Amygdala (tissue), 56 donors: ENCODE data around the gene STX2.

Experiments
- DNase-seq, 56 donors: peaks; one replicate each; lab custom pipeline; 2025; lab: John Stamatoyannopoulos, UW

The STX2 gene

GRCh38 chr12:130805635-130806034 lies 33.4 kb downstream of the STX2 start:
- DNase-seq, result no peak

- no peak for DNase-seq
These were observed 34.8 kb downstream of the STX2 start for GRCh38 chr12:130804216-130804615.

DNA sequence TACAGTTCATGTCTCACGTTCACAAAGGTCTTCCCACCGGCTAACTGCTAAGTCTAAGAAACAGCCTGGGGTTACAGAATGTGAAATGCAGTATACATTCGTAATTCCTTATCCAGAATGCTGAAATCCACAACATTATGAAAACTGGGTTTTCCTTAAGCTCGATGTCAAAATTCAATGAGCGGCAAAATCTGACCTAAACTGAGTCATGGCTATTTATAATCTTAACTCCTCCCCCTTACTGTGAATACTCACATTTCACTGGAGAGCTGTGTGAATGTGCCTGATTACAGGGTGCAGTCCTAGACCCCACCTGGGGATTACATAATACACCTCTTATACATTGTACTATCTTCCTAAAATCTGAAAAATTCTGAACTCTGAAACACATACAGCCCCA lies 35.3 kb downstream of the STX2 start:
- no peak for DNase-seq

GRCh38 chr12:130800312-130800711 lies 38.7 kb downstream of the STX2 start:
- DNase-seq, result no peak

DNA sequence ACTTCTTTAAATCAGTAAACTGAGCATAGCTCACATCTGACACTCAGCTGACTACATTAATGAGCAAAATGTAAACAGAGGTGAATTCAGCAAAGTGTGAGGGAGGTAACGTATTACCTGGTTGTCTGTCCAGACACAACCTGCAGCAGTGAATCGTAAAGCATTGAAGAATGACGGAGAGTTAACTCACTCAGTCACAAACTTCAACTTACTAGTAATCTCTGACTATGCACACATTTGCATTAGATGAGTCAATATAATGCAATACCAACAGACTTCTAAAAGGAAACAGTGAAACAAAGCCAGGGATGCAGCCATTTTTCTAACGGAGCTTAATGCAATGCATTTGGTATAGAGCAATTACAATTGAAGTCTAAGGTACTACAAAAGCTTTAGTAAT lies 40.0 kb downstream of the STX2 start:
- DNase-seq, result no peak

DNA sequence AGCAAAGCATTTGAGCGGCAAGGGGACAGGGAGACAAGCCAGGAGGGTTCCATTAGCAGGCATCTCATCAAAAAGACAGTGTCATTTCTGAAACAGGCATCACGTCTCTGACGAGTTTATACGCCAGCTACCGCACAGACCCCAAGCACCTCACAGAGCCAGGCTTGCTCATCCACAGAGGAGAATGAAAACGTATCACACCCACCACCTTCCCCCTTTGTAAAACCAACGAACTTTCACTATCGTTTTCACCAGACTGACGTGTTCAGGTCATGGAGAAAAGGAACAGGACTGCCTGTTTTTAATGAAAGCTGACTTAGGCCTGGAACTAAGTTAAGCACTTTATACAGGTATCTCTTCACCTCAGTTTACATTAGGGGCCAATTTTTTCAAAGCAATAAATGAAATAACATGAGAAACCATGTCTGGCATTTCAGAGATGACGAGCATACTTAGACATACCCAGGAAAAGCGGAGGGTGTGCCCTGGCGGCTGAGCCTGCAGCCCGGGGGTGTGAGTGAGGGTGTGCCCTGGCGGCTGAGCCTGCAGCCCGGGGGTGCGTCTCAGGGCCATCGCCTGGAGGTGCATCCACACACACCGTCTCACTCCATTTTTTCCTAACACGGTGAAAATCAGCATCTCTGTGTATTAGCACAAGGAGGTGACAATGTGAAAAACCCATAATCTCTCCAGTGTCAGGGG lies 41.9 kb downstream of the STX2 start:
- DNase-seq, result no peak

DNA sequence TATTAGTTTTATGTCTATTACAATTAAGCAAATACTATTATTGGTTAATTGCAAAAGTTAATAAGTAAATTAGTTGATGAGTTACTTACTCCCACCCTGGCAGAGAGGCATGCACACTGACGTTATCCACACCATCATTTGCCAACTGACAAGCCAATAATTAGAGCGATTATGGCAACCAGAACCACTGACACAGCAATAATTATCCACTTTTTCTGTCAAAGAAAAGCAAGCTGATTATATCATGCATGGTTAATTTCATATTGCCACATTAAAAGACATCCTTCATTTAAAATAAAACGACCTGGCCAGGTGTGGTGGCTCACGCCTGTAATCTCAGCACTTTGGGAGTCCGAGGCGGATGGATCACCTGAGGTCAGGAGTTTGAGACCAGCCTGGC lies 43.1 kb downstream of the STX2 start:
- no peak for DNase-seq

- no peak for DNase-seq
These were observed 45.5 kb downstream of the STX2 start for GRCh38 chr12:130793554-130793849.

- DNase-seq, result no peak
These were observed 46.1 kb downstream of the STX2 start for GRCh38 chr12:130792821-130793553.

GRCh38 chr12:130791629-130792028 lies 47.4 kb downstream of the STX2 start:
- peak in 1 of 56 donors; percentile 13 for DNase-seq

DNA sequence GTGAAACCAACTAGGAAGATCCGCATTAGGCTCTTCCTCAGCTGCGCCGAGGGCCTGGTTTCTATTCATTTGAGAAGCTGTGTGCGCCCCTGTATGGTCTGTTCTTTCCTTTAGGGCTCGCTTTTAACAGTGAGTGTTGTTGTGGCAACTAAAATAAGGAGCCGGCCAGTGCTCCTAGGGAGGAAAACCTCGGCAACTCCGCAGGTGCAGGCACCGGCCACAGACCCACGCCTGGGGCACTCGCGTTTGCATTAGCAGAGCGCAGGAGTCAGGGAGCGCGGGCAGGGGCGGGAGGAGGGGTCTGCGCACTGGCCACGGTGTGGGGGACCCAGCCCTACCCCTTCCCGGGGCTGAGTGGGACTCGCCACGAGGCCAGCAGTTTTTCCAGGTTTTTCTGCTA lies 50.5 kb downstream of the STX2 start:
- DNase-seq, result no peak

- no peak for DNase-seq
These were observed 51.3 kb downstream of the STX2 start for GRCh38 chr12:130787445-130788410.

DNA sequence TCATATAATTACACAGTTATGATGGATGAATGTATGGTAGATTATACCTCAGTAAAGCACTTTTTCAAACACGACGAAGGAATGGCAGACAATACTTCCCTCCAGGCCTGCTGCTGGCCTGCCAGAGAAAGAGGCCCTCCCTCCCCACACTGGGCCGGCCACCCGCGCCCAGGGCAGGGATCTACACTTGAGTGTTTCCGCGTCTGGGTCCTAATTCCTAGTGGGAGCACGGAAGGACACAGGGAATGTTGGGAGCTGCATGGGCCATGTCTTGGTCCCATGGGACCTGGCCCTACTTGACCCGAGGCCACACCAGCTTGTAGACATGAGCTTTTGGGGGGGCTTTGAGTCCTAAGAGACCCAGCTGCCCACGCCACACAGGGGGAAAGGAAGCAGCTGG lies 52.0 kb downstream of the STX2 start:
- DNase-seq, result no peak

DNA sequence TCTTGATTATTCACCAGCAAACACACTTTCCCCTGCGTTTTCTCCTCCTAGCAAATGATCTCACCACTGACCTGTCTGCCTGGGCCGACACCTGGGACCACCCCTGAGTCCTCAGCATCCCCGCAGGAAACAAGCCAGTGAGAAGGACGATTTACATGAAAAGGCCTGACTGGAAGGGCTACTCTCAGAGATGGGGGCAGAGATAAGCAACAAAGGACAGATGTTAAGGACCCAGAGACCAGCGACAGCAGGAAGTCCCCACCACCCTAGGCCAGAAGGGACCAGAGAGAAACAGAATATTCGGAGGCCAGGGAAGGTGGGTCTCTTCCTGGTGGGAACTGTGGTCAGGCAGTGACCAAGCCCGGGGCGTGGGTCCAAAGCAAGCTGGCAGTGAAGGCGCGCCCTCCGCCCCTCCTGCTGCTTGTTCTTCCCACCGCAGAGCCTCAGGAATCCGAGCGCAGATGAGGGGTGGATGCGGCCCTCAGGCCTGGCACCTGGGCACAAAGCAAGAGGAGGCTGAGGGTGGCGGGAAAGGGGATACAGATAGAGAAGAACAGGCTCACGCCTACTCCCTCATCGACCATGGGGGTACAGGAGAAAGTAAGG lies 55.8 kb downstream of the STX2 start:
- no peak for DNase-seq

DNA sequence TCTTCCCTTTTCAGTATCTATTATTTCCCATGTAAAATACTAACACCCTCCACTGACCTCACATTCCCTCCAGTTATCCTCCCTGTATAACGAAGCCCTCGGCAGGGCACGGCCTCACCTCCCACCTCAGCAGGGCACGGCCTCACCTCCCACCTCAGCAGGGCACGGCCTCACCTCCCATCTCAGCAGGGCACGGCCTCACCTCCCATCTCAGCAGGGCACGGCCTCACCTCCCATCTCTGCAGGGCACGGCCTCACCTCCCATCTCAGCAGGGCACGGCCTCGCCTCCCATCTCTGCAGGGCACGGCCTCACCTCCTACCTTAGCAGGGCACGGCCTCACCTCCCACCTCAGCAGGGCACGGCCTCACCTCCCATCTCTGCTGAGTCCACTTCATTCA lies 56.8 kb downstream of the STX2 start:
- peak in 2 of 56 donors; percentile 7 to 25 for DNase-seq

- no peak for DNase-seq
These were observed 58.0 kb downstream of the STX2 start for GRCh38 chr12:130780880-130781575.

GRCh38 chr12:130780325-130780724 lies 58.7 kb downstream of the STX2 start:
- DNase-seq, result no peak

- DNase-seq, result no peak
These were observed 60.3 kb downstream of the STX2 start for GRCh38 chr12:130778776-130779175.

DNA sequence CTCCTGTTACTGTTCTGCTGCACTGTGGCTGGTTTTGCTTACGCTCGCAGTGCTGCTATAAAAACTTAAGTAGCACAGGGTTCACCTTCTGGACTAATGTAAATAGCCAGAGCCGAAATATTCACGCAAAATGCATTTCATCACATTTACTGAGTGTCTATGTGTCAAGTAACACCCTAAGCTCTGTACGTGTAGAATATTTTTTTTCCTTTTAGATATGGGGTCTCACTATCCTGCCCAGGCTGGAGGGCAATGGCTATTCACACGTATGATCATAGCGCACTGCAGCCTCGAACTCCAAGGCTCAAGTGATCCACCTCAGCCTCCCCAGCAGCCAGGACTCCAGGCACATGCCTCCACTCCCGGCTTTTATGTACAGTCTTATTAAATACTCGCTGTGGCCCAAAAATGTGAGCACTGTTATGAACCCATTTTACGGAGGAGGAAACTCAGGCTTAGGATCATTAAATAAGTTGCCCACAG lies 62.2 kb downstream of the STX2 start:
- DNase-seq, result no peak
